GM12865 (cell line): ENCODE results near the gene GAS1.

Source experiments
- DNase-seq: peaks from one replicate; pipeline ENCODE4 v3.0.0; 2010; ENCODE audit warnings: low read depth
- H3K4me3 ChIP-seq: 2 replicates; pipeline ENCODE4 v1.5.1; 2011; ENCODE audit warnings: mild to moderate bottlenecking, low read depth, low read length, control low read depth
- CTCF ChIP-seq: IDR thresholded peaks from 2 replicates; pipeline ENCODE4 v1.5.1; 2011; ENCODE audit warnings: low read length, control low read depth, low read depth, inconsistent platforms; ENCODE audit not compliant: insufficient read depth; ENCODE audit errors: missing control alignments

Gene GAS1

GRCh38 chr9:86985132-86985647 lies 37.9 kb upstream of the GAS1 start:
- no peak for DNase-seq
- no peak overlapping the region for H3K4me3 ChIP-seq
- no peak for TF ChIP-seq CTCF

- no peak for DNase-seq
- H3K4me3 ChIP-seq, result no peak overlapping the region
- TF ChIP-seq CTCF, result no peak
Observed at GRCh38 chr9:86983620-86984259, 36.4 kb upstream of the GAS1 start.

- no peak overlapping the region for H3K4me3 ChIP-seq
- DNase-seq, result no peak
- TF ChIP-seq CTCF, result no peak
Observed at GRCh38 chr9:86983249-86983619, 35.9 kb upstream of the GAS1 start.

- no peak for TF ChIP-seq CTCF
- H3K4me3 ChIP-seq, result no peak overlapping the region
- DNase-seq, result no peak
Observed at GRCh38 chr9:86980802-86981201, 33.5 kb upstream of the GAS1 start.

- TF ChIP-seq CTCF, result no peak
- H3K4me3 ChIP-seq, result no peak overlapping the region
- DNase-seq, result no peak
Observed at GRCh38 chr9:86979657-86980056, 32.4 kb upstream of the GAS1 start.

- no peak overlapping the region for H3K4me3 ChIP-seq
- DNase-seq, result no peak
- TF ChIP-seq CTCF, result no peak
Observed at GRCh38 chr9:86978922-86979474, 31.7 kb upstream of the GAS1 start.

- no peak for DNase-seq
- TF ChIP-seq CTCF, result no peak
- no peak overlapping the region for H3K4me3 ChIP-seq
Observed at GRCh38 chr9:86978413-86978812, 31.1 kb upstream of the GAS1 start.
